CD4-positive, alpha-beta T cell (primary cell): ENCODE data around the gene AGFG2. TPM values are rescaled to one million over a fixed set of nuclear protein-coding genes. Genes with fewer than 3 reads are reported as not detected.

ENCODE experiments used
- ATAC-seq: fragments of 200-7000 bp; cut with Tn5 transposase; one replicate; pipeline ENCODE4 v1.10.0; 2022; ENCODE audit warnings: mild to moderate bottlenecking; ENCODE audit not compliant: poor library complexity
- CTCF ChIA-PET: fragments of 350-600 bp; sonication (Branson Sonifier 250); formaldehyde crosslinking; loops from one replicate; lab custom pipeline; 2021; ENCODE audit warnings: antibody characterized with exemption, inconsistent platforms; lab: Charles Lee
- POLR2A ChIA-PET: fragments of 350-600 bp; sonication (Branson Sonifier 250); formaldehyde crosslinking; loops from one replicate; lab custom pipeline; 2021; ENCODE audit warnings: antibody characterized with exemption, inconsistent platforms; lab: Charles Lee
- DNase-seq, 14 experiments: peaks; one replicate each; pipeline ENCODE4 v3.0.0-alpha.2; 2013 to 2020; ENCODE audit warnings: mixed read lengths in 2 of 14
- H3K27ac ChIP-seq, 2 donors: one replicate each; pipeline versions ENCODE4 v1.5.1 to v1.7.0; 2013; ENCODE audit warnings: low read length in 2 of 2, low read depth in 1 of 2, mild to moderate bottlenecking in 1 of 2
- H3K27me3 ChIP-seq, 2 experiments: 1 replicate in 1 of 2; 2 replicates in 1 of 2; pipeline versions ENCODE4 v1.6.1 to v1.7.0; 2013; ENCODE audit warnings: low read length in 2 of 2, control low read depth in 1 of 2, mild to moderate bottlenecking in 1 of 2, moderate library complexity in 1 of 2; ENCODE audit not compliant: insufficient read depth in 2 of 2, control insufficient read depth in 1 of 2
- H3K36me3 ChIP-seq: one replicate; pipeline ENCODE4 v1.6.1; 2013; ENCODE audit warnings: low read length, control low read depth; ENCODE audit not compliant: insufficient read depth
- H3K4me1 ChIP-seq: one replicate; pipeline ENCODE4 v1.6.1; 2013; ENCODE audit warnings: low read length, control low read depth; ENCODE audit not compliant: insufficient read depth
- H3K4me3 ChIP-seq: one replicate; pipeline ENCODE4 v1.5.1; 2013; ENCODE audit warnings: mild to moderate bottlenecking, low read length, moderate library complexity
- H3K9me3 ChIP-seq, 2 experiments: 1 replicate in 1 of 2; 2 replicates in 1 of 2; pipeline versions ENCODE4 v1.6.1 to v1.7.0; 2013; ENCODE audit warnings: low read length in 2 of 2, mild to moderate bottlenecking in 2 of 2, control low read depth in 1 of 2, moderate library complexity in 1 of 2; ENCODE audit not compliant: control insufficient read depth in 1 of 2, insufficient read depth in 1 of 2
- H3K27ac Mint-ChIP-seq: one replicate; pipeline ENCODE4 v1.8.0; 2020; ENCODE audit warnings: mixed read lengths
- H3K27me3 Mint-ChIP-seq: one replicate; pipeline ENCODE4 v1.8.0; 2021; ENCODE audit warnings: mixed read lengths
- H3K36me3 Mint-ChIP-seq: one replicate; pipeline ENCODE4 v1.8.0; 2021; ENCODE audit warnings: low read depth, mixed read lengths
- H3K4me1 Mint-ChIP-seq: one replicate; pipeline ENCODE4 v1.8.0; 2021; ENCODE audit warnings: low read depth, mixed read lengths
- H3K4me3 Mint-ChIP-seq: one replicate; pipeline ENCODE4 v1.8.0; 2020; ENCODE audit warnings: mild to moderate bottlenecking, mixed read lengths
- H3K9me3 Mint-ChIP-seq: one replicate; pipeline ENCODE4 v1.8.0; 2020; ENCODE audit warnings: mixed read lengths
- CTCF ChIP-seq: fragments of 200-600 bp; IDR thresholded peaks from one replicate; pipeline ENCODE4 v1.8.0; 2022; ENCODE audit warnings: antibody characterized with exemption, mild to moderate bottlenecking
- intact Hi-C, 2 experiments: fragments of 100-400 bp; cut with DNase I in 1 of 2; cut with micrococcal nuclease in 1 of 2; formaldehyde crosslinking; loops; one replicate each; pipeline versions ENCODE4 v1.15.1 to v1.9.0; 2023 to 2025; cut with DNase I, micrococcal nuclease
- total RNA-seq, 174 experiments: library from RNA in 2 of 174; stranded (reverse) in 2 of 174; gene quantifications; one replicate each; pipeline ENCODE4 v1.2.3 and lab custom pipeline; 2021 to 2026

The AGFG2 gene
- total RNA-seq, 2 experiments from 2014 or later = 6.6 to 9.9 TPM

GRCh38 chr7:100570954-100571828, 32.2 kb downstream of the AGFG2 start:
- TF ChIP-seq CTCF = no peak
- POLR2A ChIA-PET = interaction anchor here (0.8 to 4.6 kb wide), 6 partner anchors 10 to 134 kb away, joined by 3 to 70 read pairs (median 4); partner anchors contain the start of genes FBXO24, LRCH4, MOSPD3 and POP7
- Mint-ChIP-seq H3K27me3 (no peaks in the 10 kb centered on the region), H3K9me3 (no peaks in the 10 kb centered on the region), H3K4me3 (peak overlapping the region; percentile 45), H3K27ac (peak overlapping the region; percentile 73), H3K4me1 (peaks cover 34% of the 10 kb centered on the region), H3K36me3 (peaks cover 32% of the 10 kb centered on the region)
- Histone ChIP-seq H3K27ac (no peak overlapping the region), H3K27me3 (no peaks in the 10 kb centered on the region), H3K4me1 (peaks cover 55% of the 10 kb centered on the region), H3K4me3 (no peak overlapping the region), H3K36me3 (peaks cover 39% of the 10 kb centered on the region), H3K9me3 (no peaks in the 10 kb centered on the region)
- peak in 1 of 14 experiments; percentile 38 for DNase-seq
- CTCF ChIA-PET = interaction anchor here (1.0 to 1.3 kb wide), 2 partner anchors 11 to 17 kb away, joined by 3 to 6 read pairs; no protein-coding TSS in a partner anchor
- intact Hi-C loops = loop anchor here (1.0 kb wide), 2 partner anchors 12 to 15 kb away; partner anchors contain the start of genes FBXO24 (in 1 of the 2) and LRCH4 (in 1 of the 2)
- no peak for ATAC-seq

GRCh38 chr7:100571829-100572116, 32.8 kb downstream of the AGFG2 start:
- H3K27ac Mint-ChIP-seq = peak overlapping the region; percentile 73
- intact Hi-C loops = no loop called here
- no peak overlapping the region for H3K4me3 ChIP-seq
- H3K9me3 ChIP-seq = no peaks in the 10 kb centered on the region
- H3K4me1 ChIP-seq = peaks cover 55% of the 10 kb centered on the region
- ChIA-PET CTCF (interaction anchor here (1.0 to 1.3 kb wide), 2 partner anchors 12 to 17 kb away, joined by 3 to 6 read pairs; no protein-coding TSS in a partner anchor), POLR2A (interaction anchor here (0.8 to 4.6 kb wide), 4 partner anchors 10 to 134 kb away, joined by 3 to 70 read pairs (median 4); partner anchors contain the start of genes FBXO24, LRCH4, MOSPD3 and POP7)
- TF ChIP-seq CTCF = no peak
- no peak overlapping the region for H3K27ac ChIP-seq
- peaks cover 45% of the 10 kb centered on the region for H3K36me3 ChIP-seq
- H3K9me3 Mint-ChIP-seq = no peaks in the 10 kb centered on the region
- H3K36me3 Mint-ChIP-seq = peaks cover 37% of the 10 kb centered on the region
- peak in 1 of 14 experiments; percentile 39 for DNase-seq
- no peaks in the 10 kb centered on the region for H3K27me3 Mint-ChIP-seq
- H3K27me3 ChIP-seq = no peaks in the 10 kb centered on the region
- ATAC-seq = no peak
- H3K4me1 Mint-ChIP-seq = peaks cover 34% of the 10 kb centered on the region
- peak overlapping the region; percentile 45 for H3K4me3 Mint-ChIP-seq

GRCh38 chr7:100572281-100572948, 33.4 kb downstream of the AGFG2 start:
- Mint-ChIP-seq H3K4me1 (peaks cover 31% of the 10 kb centered on the region), H3K27ac (peak overlapping the region; percentile 73), H3K4me3 (peak overlapping the region; percentile 45), H3K9me3 (no peaks in the 10 kb centered on the region), H3K27me3 (no peaks in the 10 kb centered on the region), H3K36me3 (peaks cover 41% of the 10 kb centered on the region)
- ChIA-PET POLR2A (interaction anchor here (4.6 kb wide), 1 partner anchor 13 kb away, joined by 70 read pairs; the partner anchor contains the start of genes FBXO24 and LRCH4), CTCF (no interaction called here)
- Histone ChIP-seq H3K27me3 (no peaks in the 10 kb centered on the region), H3K4me1 (peaks cover 51% of the 10 kb centered on the region), H3K9me3 (no peaks in the 10 kb centered on the region), H3K27ac (no peak overlapping the region), H3K36me3 (peaks cover 51% of the 10 kb centered on the region), H3K4me3 (no peak overlapping the region)
- ATAC-seq = no peak
- no peak for TF ChIP-seq CTCF
- DNase-seq = no peak
- intact Hi-C loops = no loop called here
